ENCODE results near the gene GIT2. TPM values are rescaled to one million over a fixed set of nuclear protein-coding genes. Genes with fewer than 3 reads are reported as not detected.

GIT2 gene
- total RNA-seq (37.1 TPM), polyA plus RNA-seq (ENCODE audit: insufficient read depth in 1 of 8, insufficient read length in 8 of 8, low replicate concordance in 1 of 8) (10 to 100 TPM; 40.2 to 63.0 (median 47.3) TPM)
- long read RNA-seq, donor 1, full-length matches to known transcripts, result 2 of 2 reads
- long read RNA-seq, donor 1, partial matches to known transcripts, result 0 of 2 reads
- long read RNA-seq, donor 1, other reads (novel, unspliced or antisense), result 0 of 2 reads
- long read RNA-seq, donor 2, result 0 reads
- long read RNA-seq, donor 3, full-length matches to known transcripts, result 6 of 6 reads
- long read RNA-seq, donor 3, partial matches to known transcripts, result 0 of 6 reads
- long read RNA-seq, donor 3, other reads (novel, unspliced or antisense), result 0 of 6 reads
- long read RNA-seq, donor 4, full-length matches to known transcripts, result 4 of 4 reads
- long read RNA-seq, donor 4, partial matches to known transcripts, result 0 of 4 reads
- long read RNA-seq, donor 4, other reads (novel, unspliced or antisense), result 0 of 4 reads
- long read RNA-seq, donor 5, full-length matches to known transcripts, result 3 of 3 reads
- long read RNA-seq, donor 5, partial matches to known transcripts, result 0 of 3 reads
- long read RNA-seq, donor 5, other reads (novel, unspliced or antisense), result 0 of 3 reads
- long read RNA-seq, donor 6, full-length matches to known transcripts, result 6 of 6 reads
- long read RNA-seq, donor 6, partial matches to known transcripts, result 0 of 6 reads
- long read RNA-seq, donor 6, other reads (novel, unspliced or antisense), result 0 of 6 reads
- long read RNA-seq, donor 7, full-length matches to known transcripts, result 5 of 5 reads
- long read RNA-seq, donor 7, partial matches to known transcripts, result 0 of 5 reads
- long read RNA-seq, donor 7, other reads (novel, unspliced or antisense), result 0 of 5 reads
- long read RNA-seq, donor 8, full-length matches to known transcripts, result 6 of 6 reads
- long read RNA-seq, donor 8, partial matches to known transcripts, result 0 of 6 reads
- long read RNA-seq, donor 8, other reads (novel, unspliced or antisense), result 0 of 6 reads
- long read RNA-seq, donor 9, full-length matches to known transcripts, result 5 of 5 reads
- long read RNA-seq, donor 9, partial matches to known transcripts, result 0 of 5 reads
- long read RNA-seq, donor 9, other reads (novel, unspliced or antisense), result 0 of 5 reads
- long read RNA-seq, donor 10, full-length matches to known transcripts, result 6 of 6 reads
- long read RNA-seq, donor 10, partial matches to known transcripts, result 0 of 6 reads
- long read RNA-seq, donor 10, other reads (novel, unspliced or antisense), result 0 of 6 reads
- long read RNA-seq, donor 11, full-length matches to known transcripts, result 3 of 3 reads
- long read RNA-seq, donor 11, partial matches to known transcripts, result 0 of 3 reads
- long read RNA-seq, donor 11, other reads (novel, unspliced or antisense), result 0 of 3 reads

- no peaks in the 10 kb centered on the region for H3K27me3 ChIP-seq (ENCODE audit: control insufficient read depth, insufficient read depth, low read length)
- peak within 1 kb of the TSS; percentile 77 for H3K4me3 ChIP-seq (ENCODE audit: low read length)
- H3K9me3 ChIP-seq (replicated peaks; ENCODE audit: control insufficient read depth, low read depth, low read length), result no peaks in the 10 kb centered on the region
- WGBS (ENCODE audit: insufficient coverage), result under 1% methylated on average over 64 of the region's 65 CpGs
- H3K27ac ChIP-seq (ENCODE audit: low read length), result peak within 1 kb of the TSS; percentile 82
- H3K36me3 ChIP-seq (ENCODE audit: control insufficient read depth, insufficient read depth, low read length), result peaks cover 10% of the 10 kb centered on the region
- DNase-seq, result peak; percentile 97
- peaks cover 25% of the 10 kb centered on the region for H3K4me1 ChIP-seq (ENCODE audit: control insufficient read depth, insufficient read depth, low read length)
These were observed at the start of gene GIT2 for GRCh38 chr12:109995686-109996482. GIT2 (minus strand) TSS chr12:109996368; CDS start chr12:109996224, 144 bp downstream.

- peaks cover 24% of the 10 kb centered on the region for H3K4me1 ChIP-seq (ENCODE audit: control insufficient read depth, insufficient read depth, low read length)
- H3K27me3 ChIP-seq (ENCODE audit: control insufficient read depth, insufficient read depth, low read length), result no peaks in the 10 kb centered on the region
- H3K4me3 ChIP-seq (ENCODE audit: low read length), result no peak overlapping the region
- H3K9me3 ChIP-seq (replicated peaks; ENCODE audit: control insufficient read depth, low read depth, low read length), result no peaks in the 10 kb centered on the region
- peaks cover 28% of the 10 kb centered on the region for H3K36me3 ChIP-seq (ENCODE audit: control insufficient read depth, insufficient read depth, low read length)
- peak overlapping the region; percentile 90 for H3K27ac ChIP-seq (ENCODE audit: low read length)
- DNase-seq, result peak; percentile 69
- 86% methylated on average over 3 of the region's 3 CpGs for WGBS (ENCODE audit: insufficient coverage)
These were observed 46.1 kb upstream of the GIT2 start for GRCh38 chr12:110042264-110042663.

DNA sequence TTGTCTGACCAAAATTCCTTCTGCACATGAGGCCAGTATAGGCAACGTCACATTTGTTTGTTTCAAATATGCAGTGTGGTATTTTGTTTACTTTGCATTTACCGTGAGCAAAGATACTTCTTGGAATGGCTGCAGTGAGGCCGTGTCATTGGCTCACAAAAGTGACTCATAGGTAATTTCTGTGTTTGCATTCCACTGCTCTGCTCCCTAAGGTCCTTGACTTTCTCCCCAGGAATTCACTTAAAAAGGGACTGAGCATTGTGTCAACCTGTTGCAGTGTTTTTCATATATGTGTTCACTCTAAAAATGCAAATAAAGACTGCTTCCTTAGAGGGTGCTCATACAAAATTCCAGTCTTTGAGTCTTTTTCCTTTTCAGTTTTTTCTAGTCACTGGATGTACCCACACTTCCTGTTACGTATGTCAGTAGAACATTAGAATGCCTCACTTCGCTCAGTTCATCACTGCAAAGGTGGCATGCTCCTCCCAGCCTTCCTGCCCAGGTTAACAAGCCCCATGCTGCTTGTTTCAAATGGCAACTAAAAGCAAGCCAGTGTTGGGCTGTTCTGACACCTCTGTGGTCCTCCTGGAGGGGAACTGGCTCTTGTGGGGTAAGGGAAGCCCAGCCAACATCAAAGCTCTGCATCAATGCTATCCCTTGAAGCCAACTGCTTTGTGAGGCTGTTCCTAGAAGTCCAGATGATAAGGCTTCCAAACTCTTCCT lies 43.1 kb upstream of the GIT2 start:
- WGBS (ENCODE audit: insufficient coverage), result 59% methylated on average over 2 of the region's 5 CpGs
- Histone ChIP-seq H3K27ac (ENCODE audit: low read length) (no peak overlapping the region), H3K9me3 (replicated peaks; ENCODE audit: control insufficient read depth, low read depth, low read length) (no peaks in the 10 kb centered on the region), H3K36me3 (ENCODE audit: control insufficient read depth, insufficient read depth, low read length) (peaks cover 55% of the 10 kb centered on the region), H3K4me1 (ENCODE audit: control insufficient read depth, insufficient read depth, low read length) (peaks cover 21% of the 10 kb centered on the region), H3K4me3 (ENCODE audit: low read length) (no peak overlapping the region), H3K27me3 (ENCODE audit: control insufficient read depth, insufficient read depth, low read length) (no peaks in the 10 kb centered on the region)
- DNase-seq, result no peak

GRCh38 chr12:110038741-110039084 lies 42.5 kb upstream of the GIT2 start:
- WGBS (ENCODE audit: insufficient coverage), result no CpG with 5 or more reads among the region's 5 CpGs
- peaks cover 58% of the 10 kb centered on the region for H3K36me3 ChIP-seq (ENCODE audit: control insufficient read depth, insufficient read depth, low read length)
- H3K4me1 ChIP-seq (ENCODE audit: control insufficient read depth, insufficient read depth, low read length), result peaks cover 21% of the 10 kb centered on the region

DNA sequence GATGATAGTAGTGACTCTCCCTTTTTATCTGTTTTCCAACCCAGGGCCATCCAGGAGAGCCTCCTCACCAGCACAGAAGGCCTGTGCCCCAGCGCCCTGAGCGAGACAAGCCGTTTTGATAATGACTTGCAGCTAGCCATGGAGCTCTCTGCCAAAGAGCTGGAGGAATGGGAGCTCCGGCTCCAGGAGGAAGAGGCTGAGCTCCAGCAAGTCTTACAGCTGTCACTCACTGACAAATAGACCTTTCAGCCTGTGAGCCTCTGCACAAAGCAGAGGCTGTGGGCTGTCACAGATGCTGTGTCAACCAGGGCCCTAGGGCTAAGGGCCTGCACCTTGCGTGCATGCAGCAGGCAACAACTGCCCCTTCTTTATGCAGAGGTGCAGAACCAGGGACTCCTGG lies 41.1 kb upstream of the GIT2 start:
- no peak overlapping the region for H3K27ac ChIP-seq (ENCODE audit: low read length)
- 66% methylated on average over 3 of the region's 5 CpGs for WGBS (ENCODE audit: insufficient coverage)
- peaks cover 9% of the 10 kb centered on the region for H3K4me1 ChIP-seq (ENCODE audit: control insufficient read depth, insufficient read depth, low read length)
- H3K4me3 ChIP-seq (ENCODE audit: low read length), result no peak overlapping the region
- no peak for DNase-seq
- H3K27me3 ChIP-seq (ENCODE audit: control insufficient read depth, insufficient read depth, low read length), result no peaks in the 10 kb centered on the region
- H3K9me3 ChIP-seq (replicated peaks; ENCODE audit: control insufficient read depth, low read depth, low read length), result no peaks in the 10 kb centered on the region
- peaks cover 61% of the 10 kb centered on the region for H3K36me3 ChIP-seq (ENCODE audit: control insufficient read depth, insufficient read depth, low read length)

More at GRCh38 chr12:110038741-110039084, 42.5 kb upstream of the GIT2 start:
- Histone ChIP-seq H3K27me3 (ENCODE audit: control insufficient read depth, insufficient read depth, low read length) (no peaks in the 10 kb centered on the region), H3K27ac (ENCODE audit: low read length) (no peak overlapping the region), H3K9me3 (replicated peaks; ENCODE audit: control insufficient read depth, low read depth, low read length) (no peaks in the 10 kb centered on the region), H3K4me3 (ENCODE audit: low read length) (no peak overlapping the region)
- DNase-seq, result no peak

DNA sequence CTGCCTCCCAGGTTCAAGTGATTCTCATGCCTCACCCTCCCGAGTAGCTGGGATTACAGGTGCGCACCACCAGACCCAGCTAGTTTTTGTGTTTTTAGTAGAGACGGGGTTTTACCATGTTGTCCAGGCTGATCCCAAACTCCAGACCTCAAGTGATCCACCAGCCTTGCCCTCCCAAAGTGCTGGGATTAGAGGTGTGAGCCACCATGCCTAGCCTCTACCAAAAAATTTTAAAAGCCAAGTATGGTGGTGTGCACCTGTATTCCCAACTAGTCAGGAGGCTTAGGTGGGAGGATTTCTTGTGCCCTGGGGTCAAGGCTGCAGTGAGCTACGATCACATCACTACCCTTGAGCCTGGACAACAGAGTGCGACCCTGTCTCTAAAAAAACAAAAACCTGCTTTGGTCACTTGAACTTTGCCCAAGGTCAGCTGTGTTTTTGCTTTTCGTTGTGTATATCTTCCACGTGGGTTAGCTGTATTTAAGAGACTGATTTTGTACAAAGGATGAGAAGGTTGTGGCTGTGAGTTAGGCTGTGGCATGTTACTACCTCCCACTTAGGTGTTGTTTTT lies 39.5 kb upstream of the GIT2 start:
- no peak for DNase-seq
- H3K9me3 ChIP-seq (replicated peaks; ENCODE audit: control insufficient read depth, low read depth, low read length), result no peaks in the 10 kb centered on the region
- no peak overlapping the region for H3K4me3 ChIP-seq (ENCODE audit: low read length)
- H3K36me3 ChIP-seq (ENCODE audit: control insufficient read depth, insufficient read depth, low read length), result peaks cover 57% of the 10 kb centered on the region
- no peak overlapping the region for H3K27ac ChIP-seq (ENCODE audit: low read length)
- no peaks in the 10 kb centered on the region for H3K4me1 ChIP-seq (ENCODE audit: control insufficient read depth, insufficient read depth, low read length)
- 100% methylated on average over 2 of the region's 7 CpGs for WGBS (ENCODE audit: insufficient coverage)
- H3K27me3 ChIP-seq (ENCODE audit: control insufficient read depth, insufficient read depth, low read length), result no peaks in the 10 kb centered on the region

- H3K36me3 ChIP-seq (ENCODE audit: control insufficient read depth, insufficient read depth, low read length), result peaks cover 60% of the 10 kb centered on the region
- H3K27me3 ChIP-seq (ENCODE audit: control insufficient read depth, insufficient read depth, low read length), result no peaks in the 10 kb centered on the region
- no peak overlapping the region for H3K27ac ChIP-seq (ENCODE audit: low read length)
- no peak for DNase-seq
- H3K4me1 ChIP-seq (ENCODE audit: control insufficient read depth, insufficient read depth, low read length), result no peaks in the 10 kb centered on the region
- no peaks in the 10 kb centered on the region for H3K9me3 ChIP-seq (replicated peaks; ENCODE audit: control insufficient read depth, low read depth, low read length)
- WGBS (ENCODE audit: insufficient coverage), result 100% methylated on average over 1 of the region's 3 CpGs
- H3K4me3 ChIP-seq (ENCODE audit: low read length), result no peak overlapping the region
These were observed 37.7 kb upstream of the GIT2 start for GRCh38 chr12:110033888-110034287.

GRCh38 chr12:110029290-110029815 lies 33.2 kb upstream of the GIT2 start:
- no peak overlapping the region for H3K27ac ChIP-seq (ENCODE audit: low read length)
- H3K36me3 ChIP-seq (ENCODE audit: control insufficient read depth, insufficient read depth, low read length), result peaks cover 42% of the 10 kb centered on the region
- H3K27me3 ChIP-seq (ENCODE audit: control insufficient read depth, insufficient read depth, low read length), result no peaks in the 10 kb centered on the region
- H3K9me3 ChIP-seq (replicated peaks; ENCODE audit: control insufficient read depth, low read depth, low read length), result no peaks in the 10 kb centered on the region
- no peak overlapping the region for H3K4me3 ChIP-seq (ENCODE audit: low read length)
- H3K4me1 ChIP-seq (ENCODE audit: control insufficient read depth, insufficient read depth, low read length), result peaks cover 8% of the 10 kb centered on the region
- no peak for DNase-seq
- WGBS (ENCODE audit: insufficient coverage), result 60% methylated on average over 1 of the region's 2 CpGs
